Thymus (tissue), 11 donors: ENCODE results near the gene EGLN1. TPM values are rescaled to one million over a fixed set of nuclear protein-coding genes. Genes with fewer than 3 reads are reported as not detected.

ENCODE experiments used
- DNase-seq, 9 donors: peaks; one replicate each; pipeline ENCODE4 v3.0.0-alpha.2; 2013; ENCODE audit warnings: low spot score in 9 of 9, low read depth in 6 of 9, missing footprints in 1 of 9
- H3K27ac ChIP-seq, 2 donors: one replicate each; pipeline ENCODE4 v1.5.1; 2013; ENCODE audit warnings: control low read depth in 1 of 2, low read depth in 1 of 2, low read length in 1 of 2, mild to moderate bottlenecking in 1 of 2, moderate library complexity in 1 of 2
- H3K27me3 ChIP-seq, 2 donors: one replicate each; pipeline ENCODE4 v1.5.1; 2013; ENCODE audit warnings: low read length in 1 of 2; ENCODE audit not compliant: control insufficient read depth in 2 of 2, insufficient read depth in 1 of 2
- H3K36me3 ChIP-seq, 2 donors: one replicate each; pipeline ENCODE4 v1.5.1; 2013; ENCODE audit warnings: low read length in 1 of 2, mild to moderate bottlenecking in 1 of 2, moderate library complexity in 1 of 2; ENCODE audit not compliant: control insufficient read depth in 2 of 2, insufficient read depth in 2 of 2
- H3K4me1 ChIP-seq, 2 donors: one replicate each; pipeline ENCODE4 v1.5.1; 2013; ENCODE audit warnings: low read length in 2 of 2; ENCODE audit not compliant: control insufficient read depth in 2 of 2, insufficient read depth in 2 of 2
- H3K4me3 ChIP-seq, 2 donors: one replicate each; pipeline ENCODE4 v1.5.1; 2013; ENCODE audit warnings: low read length in 2 of 2, control low read depth in 1 of 2, mild to moderate bottlenecking in 1 of 2
- H3K9me3 ChIP-seq, 2 donors: one replicate each; pipeline ENCODE4 v1.5.1; 2013; ENCODE audit warnings: low read length in 1 of 2, mild to moderate bottlenecking in 1 of 2; ENCODE audit not compliant: control insufficient read depth in 2 of 2, insufficient read depth in 1 of 2
- WGBS: extraction: QIAGEN DNeasy Blood & Tissue Kit; methylation state at CpG from one replicate; pipeline ENCODE4 v1.1.7; 2013; 5-methylcytosine and 5-hydroxymethylcytosine counted together
- polyA plus RNA-seq: library from polyadenylated mRNA; stranded (reverse); fragments of 200-250 nt; gene quantifications from one replicate; pipeline ENCODE4 v1.2.3, GENCODE V29; 2013
- total RNA-seq: library from RNA; stranded (reverse); fragments of 120-200 nt; gene quantifications from one replicate; pipeline ENCODE4 v1.2.4, GENCODE V29; 2013
- donor health status: healthy.

Gene EGLN1
- total and polyA plus RNA-seq, 2 donors = 12.4 to 26.9 TPM

- H3K36me3 ChIP-seq = no peaks in the 10 kb centered on the region
- no peaks in the 10 kb centered on the region for H3K9me3 ChIP-seq
- no peak for DNase-seq
- H3K4me1 ChIP-seq = no peaks in the 10 kb centered on the region
- 93% methylated on average over 4 of the region's 4 CpGs for WGBS
- H3K27me3 ChIP-seq = no peaks in the 10 kb centered on the region
- H3K4me3 ChIP-seq = no peak overlapping the region
- no peak overlapping the region for H3K27ac ChIP-seq
Observed at GRCh38 chr1:231395998-231396390, 26.1 kb downstream of the EGLN1 start.

GRCh38 chr1:231395076-231395997 is 26.8 kb downstream of the EGLN1 start:
- 67% methylated on average over 10 of the region's 10 CpGs for WGBS
- Histone ChIP-seq H3K4me3 (no peak overlapping the region), H3K36me3 (no peaks in the 10 kb centered on the region), H3K9me3 (no peaks in the 10 kb centered on the region), H3K4me1 (no peaks in the 10 kb centered on the region), H3K27me3 (no peaks in the 10 kb centered on the region), H3K27ac (no peak overlapping the region)
- no peak for DNase-seq

GRCh38 chr1:231393668-231394067 is 28.4 kb downstream of the EGLN1 start:
- no peak for DNase-seq
- no peaks in the 10 kb centered on the region for H3K27me3 ChIP-seq
- no peaks in the 10 kb centered on the region for H3K36me3 ChIP-seq
- no peaks in the 10 kb centered on the region for H3K9me3 ChIP-seq
- H3K4me1 ChIP-seq = no peaks in the 10 kb centered on the region
- H3K27ac ChIP-seq = no peak overlapping the region
- no peak overlapping the region for H3K4me3 ChIP-seq

- Histone ChIP-seq H3K36me3 (no peaks in the 10 kb centered on the region), H3K4me3 (no peak overlapping the region), H3K4me1 (no peaks in the 10 kb centered on the region), H3K9me3 (no peaks in the 10 kb centered on the region), H3K27ac (no peak overlapping the region), H3K27me3 (no peaks in the 10 kb centered on the region)
- DNase-seq = no peak
- WGBS = 92% methylated on average over 1 of the region's 1 CpG
Observed at GRCh38 chr1:231392389-231393131, 29.5 kb downstream of the EGLN1 start.

GRCh38 chr1:231390071-231390470 is 32.0 kb downstream of the EGLN1 start:
- no peaks in the 10 kb centered on the region for H3K9me3 ChIP-seq
- no peaks in the 10 kb centered on the region for H3K36me3 ChIP-seq
- DNase-seq = no peak
- H3K4me1 ChIP-seq = no peaks in the 10 kb centered on the region
- H3K27ac ChIP-seq = no peak overlapping the region
- H3K27me3 ChIP-seq = no peaks in the 10 kb centered on the region
- WGBS = 74% methylated on average over 2 of the region's 2 CpGs
- no peak overlapping the region for H3K4me3 ChIP-seq

- WGBS = 91% methylated on average over 5 of the region's 5 CpGs
- Histone ChIP-seq H3K4me3 (no peak overlapping the region), H3K4me1 (no peaks in the 10 kb centered on the region), H3K27ac (no peak overlapping the region), H3K36me3 (no peaks in the 10 kb centered on the region), H3K9me3 (no peaks in the 10 kb centered on the region), H3K27me3 (no peaks in the 10 kb centered on the region)
- no peak for DNase-seq
Observed at GRCh38 chr1:231387770-231388669, 34.1 kb downstream of the EGLN1 start.

GRCh38 chr1:231386466-231386865 is 35.6 kb downstream of the EGLN1 start:
- Histone ChIP-seq H3K4me3 (no peak overlapping the region), H3K36me3 (no peaks in the 10 kb centered on the region), H3K27me3 (no peaks in the 10 kb centered on the region), H3K4me1 (no peaks in the 10 kb centered on the region), H3K9me3 (no peaks in the 10 kb centered on the region), H3K27ac (no peak overlapping the region)
- no peak for DNase-seq

- Histone ChIP-seq H3K36me3 (no peaks in the 10 kb centered on the region), H3K4me3 (no peak overlapping the region), H3K4me1 (no peaks in the 10 kb centered on the region), H3K27ac (no peak overlapping the region), H3K27me3 (no peaks in the 10 kb centered on the region), H3K9me3 (no peaks in the 10 kb centered on the region)
- WGBS = 98% methylated on average over 2 of the region's 2 CpGs
- no peak for DNase-seq
Observed at GRCh38 chr1:231385416-231385748, 36.7 kb downstream of the EGLN1 start.
